AG08396 (cell line): ENCODE data around the gene RPS14.
A peak's percentile ranks its signal among the peaks of the same experiment; 100 is the strongest.

Source experiments
- DNase-seq: peaks from one replicate; pipeline ENCODE4 v3.0.0; 2012; ENCODE audit warnings: low spot score, mixed read lengths

RPS14 gene

GRCh38 chr5:150413176-150413901 lies 36.2 kb downstream of the RPS14 start:
- DNase-seq: no peak

- peak; percentile 47 for DNase-seq
Observed at GRCh38 chr5:150412319-150413175, 37.0 kb downstream of the RPS14 start, which contains the start of gene CD74. Gene CD74, minus strand, starts transcription at chr5:150412910. Its CDS starts 161 bp downstream, at chr5:150412749.

GRCh38 chr5:150411245-150411979 lies 38.1 kb downstream of the RPS14 start:
- no peak for DNase-seq

DNA sequence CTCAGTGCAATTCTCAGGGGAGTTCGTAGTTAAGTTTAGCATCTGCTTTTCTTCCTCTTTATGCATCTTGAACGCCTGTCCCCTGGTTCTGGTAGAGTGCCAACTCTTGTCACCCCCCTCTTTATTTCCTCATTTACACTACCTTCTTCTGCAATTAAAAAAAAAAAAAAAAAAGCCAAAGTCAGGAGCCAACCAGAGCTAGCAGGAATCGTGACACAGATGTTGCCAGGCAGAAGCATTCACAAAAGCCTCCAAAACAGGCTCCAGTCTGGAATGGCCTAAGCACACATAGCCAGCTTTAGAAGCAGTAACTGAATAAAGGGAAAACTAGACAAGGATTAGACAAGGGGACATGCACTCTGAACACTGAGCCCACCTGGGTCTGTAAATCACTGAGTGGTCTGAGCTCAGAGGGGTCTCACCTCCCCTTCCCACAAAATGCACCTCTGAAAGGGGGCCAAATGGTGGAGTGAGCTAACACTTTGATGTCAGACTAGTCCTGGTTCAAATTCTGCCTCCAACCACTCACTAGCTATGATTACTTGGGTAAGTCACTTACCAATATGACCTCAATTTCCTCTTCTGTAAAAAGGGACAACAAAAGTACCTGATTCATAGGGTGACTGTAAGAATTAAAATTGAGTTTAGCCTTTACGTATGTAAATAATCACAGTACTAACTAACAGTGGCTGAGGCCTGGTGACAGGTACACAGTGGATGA lies 38.9 kb downstream of the RPS14 start:
- peak; percentile 87 for DNase-seq

GRCh38 chr5:150409638-150410523 lies 39.7 kb downstream of the RPS14 start:
- peak; percentile 95 for DNase-seq

DNA sequence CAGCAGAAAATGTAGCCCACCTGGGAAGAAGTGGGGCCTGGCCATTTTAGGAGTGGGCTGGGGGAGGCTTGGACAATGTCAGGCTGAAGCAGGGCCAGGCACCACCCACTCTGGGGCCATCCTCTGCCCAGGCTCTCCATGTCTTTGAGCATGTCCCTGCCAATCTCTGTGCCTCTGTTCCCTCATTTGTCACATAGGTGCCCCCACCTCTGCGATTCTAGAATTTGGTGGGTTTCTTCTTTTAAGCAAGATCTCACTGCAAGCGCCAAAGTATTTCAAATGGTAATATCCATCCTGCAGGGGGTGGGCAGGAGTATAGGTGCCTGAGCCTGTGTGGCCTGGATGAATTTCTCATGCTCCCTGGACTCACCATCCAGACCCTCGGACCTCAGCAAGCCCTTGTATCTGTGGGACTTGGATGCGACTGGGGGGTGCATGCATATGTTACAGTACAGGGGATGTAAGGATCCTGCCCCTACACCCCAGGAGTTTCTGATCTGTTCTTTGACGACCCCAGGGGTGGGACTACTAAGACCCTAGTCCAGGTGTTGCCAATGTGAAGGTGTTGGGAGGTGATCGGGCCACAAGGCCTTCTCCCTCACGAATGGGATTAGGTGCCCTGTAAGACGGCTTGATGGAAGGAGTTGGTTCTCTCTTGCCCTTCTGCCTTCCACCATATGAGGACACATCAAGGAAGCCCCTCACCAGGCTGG lies 41.2 kb downstream of the RPS14 start:
- DNase-seq: no peak

DNA sequence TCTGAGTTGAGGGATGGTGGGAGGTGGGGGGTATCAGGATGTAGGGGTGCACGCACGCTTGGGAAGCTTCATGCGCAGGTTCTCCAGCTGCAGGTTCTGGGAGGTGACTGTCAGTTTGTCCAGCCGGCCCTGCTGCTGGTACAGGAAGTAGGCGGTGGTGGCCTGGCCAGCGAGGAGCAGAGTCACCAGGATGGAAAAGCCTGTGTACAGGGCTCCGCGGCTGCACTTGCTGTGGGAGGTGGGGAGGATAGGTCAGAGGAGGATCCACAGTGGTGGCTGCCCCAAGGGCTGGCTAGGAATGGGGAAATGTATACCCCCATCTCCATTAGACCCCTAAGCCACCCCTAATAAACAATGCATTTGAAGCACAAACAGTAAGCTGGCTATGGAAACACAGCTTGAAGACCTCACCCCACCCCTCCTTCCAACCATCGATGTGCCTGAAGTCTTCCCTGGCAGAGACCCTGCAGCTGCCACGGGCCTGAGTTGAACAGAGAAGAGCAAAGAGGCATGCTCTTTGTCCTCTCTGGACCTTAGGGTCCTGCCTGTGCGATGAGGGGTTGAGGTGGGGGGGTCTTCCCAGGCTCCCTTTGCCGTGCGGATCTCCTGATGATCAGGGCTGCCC lies 42.3 kb downstream of the RPS14 start:
- DNase-seq: no peak

GRCh38 chr5:150406723-150407095 lies 42.8 kb downstream of the RPS14 start:
- no peak for DNase-seq

DNA sequence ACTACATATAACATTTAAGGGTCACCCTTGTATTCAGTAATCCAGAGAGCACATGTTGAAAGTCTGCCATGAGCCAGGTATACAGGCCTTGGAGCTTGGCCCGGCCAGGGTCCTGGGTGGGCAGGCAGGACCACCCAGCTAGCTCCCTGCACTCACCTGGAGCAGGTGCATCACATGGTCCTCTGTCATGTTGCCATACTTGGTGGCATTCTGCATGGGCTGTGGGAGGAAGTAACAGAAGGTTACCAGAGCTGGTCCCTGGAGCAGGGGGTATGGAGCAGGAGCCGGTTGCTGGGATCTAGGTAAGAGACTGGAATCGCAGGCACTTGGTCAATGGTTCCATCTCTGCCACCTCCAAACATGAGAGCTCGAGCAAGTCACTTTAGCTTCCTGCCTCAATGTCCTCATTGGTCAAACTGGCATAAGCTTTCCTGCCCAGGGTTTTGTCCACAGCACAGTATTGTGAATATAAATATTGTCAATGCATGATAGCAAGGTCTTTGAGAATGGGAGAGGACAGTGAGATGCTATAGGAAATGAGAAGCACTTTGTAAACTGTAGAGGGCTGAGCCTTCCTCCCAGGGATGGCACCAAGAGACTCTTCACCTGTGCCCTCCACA lies 43.3 kb downstream of the RPS14 start:
- DNase-seq: no peak

DNA sequence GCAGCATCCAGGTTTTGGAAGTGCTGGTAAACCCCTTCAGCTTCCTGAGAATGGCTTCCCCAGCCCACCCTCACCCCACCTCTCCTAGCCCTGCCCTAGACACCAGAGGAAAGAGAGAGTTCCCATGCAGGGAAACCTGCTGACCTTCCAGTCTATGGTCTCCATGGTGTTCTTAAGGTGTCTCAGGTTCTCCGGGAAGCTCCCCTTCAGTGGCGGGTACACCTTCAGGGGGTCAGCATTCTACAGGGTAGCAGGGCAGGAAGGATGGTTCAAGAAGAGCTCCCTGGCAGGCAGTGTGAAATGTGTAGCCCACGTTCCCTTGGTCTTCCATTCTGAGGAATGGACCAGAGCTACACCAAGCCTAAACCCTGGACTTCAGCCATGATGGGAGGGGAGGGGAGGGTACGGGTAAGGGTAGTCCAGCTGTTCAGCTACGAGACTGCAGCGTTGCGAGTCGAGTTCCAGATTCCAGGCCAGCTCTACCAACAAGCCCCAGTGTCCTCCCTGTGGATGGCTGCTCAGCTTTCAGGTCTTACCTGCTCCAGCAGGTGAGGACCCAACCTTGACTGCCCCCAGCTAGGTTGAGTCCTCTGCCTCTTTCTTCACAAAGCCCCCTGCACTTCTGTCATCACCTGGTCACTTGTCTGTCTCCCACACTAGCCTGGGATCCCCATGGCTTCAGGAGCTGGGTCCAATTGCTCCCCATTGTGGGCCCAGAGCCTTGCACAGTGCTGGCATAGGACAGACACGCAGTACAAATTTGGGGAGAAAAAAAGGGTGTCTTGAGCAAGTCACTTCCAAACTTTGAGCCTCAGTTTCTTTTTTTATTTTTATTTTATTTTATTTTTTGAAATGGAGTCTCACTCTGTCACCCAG lies 44.4 kb downstream of the RPS14 start:
- DNase-seq: no peak

DNA sequence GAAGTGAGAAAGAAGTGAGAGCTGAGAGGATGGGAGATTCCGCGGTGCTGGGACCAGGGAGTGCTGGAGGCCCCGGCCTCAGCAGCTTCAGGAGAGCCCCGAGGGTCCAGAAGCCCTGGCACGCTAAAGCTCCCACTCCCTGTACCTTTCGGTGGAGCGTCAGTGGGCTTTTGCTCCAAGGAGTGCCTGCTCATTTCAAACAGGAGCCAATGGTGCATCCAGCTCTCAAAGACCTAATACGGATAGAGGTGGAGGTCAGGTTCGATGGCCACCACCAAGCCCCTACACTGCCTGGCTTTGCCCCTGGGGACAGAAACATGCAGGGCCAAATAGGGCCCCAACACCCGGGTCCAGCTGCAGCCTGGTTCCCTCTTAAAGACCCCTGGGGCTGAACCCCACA lies 45.0 kb downstream of the RPS14 start:
- DNase-seq: no peak

DNA sequence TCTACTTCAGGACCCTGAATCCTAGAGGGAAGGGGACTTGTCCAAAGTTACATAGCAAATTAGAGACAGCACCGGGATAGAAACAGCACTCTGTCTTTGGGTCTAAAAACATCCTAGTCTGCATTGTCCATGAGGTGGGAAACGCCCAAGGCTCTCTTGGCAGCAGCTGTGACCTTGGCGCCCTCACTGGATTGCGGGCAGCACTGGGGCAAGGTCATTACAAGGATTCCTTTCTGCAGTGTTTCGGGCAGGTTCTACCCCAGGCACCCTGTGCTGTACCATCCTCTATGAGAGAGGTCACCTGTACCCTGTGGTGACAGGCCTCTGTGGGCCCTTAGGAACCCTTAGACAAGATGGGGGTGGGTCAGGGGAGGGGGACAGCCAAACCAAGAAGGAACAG lies 45.4 kb downstream of the RPS14 start:
- no peak for DNase-seq

GRCh38 chr5:150402901-150403342 lies 46.6 kb downstream of the RPS14 start:
- DNase-seq: no peak

GRCh38 chr5:150402229-150402773 lies 47.2 kb downstream of the RPS14 start:
- no peak for DNase-seq

GRCh38 chr5:150401376-150402228 lies 47.9 kb downstream of the RPS14 start:
- no peak for DNase-seq

DNA sequence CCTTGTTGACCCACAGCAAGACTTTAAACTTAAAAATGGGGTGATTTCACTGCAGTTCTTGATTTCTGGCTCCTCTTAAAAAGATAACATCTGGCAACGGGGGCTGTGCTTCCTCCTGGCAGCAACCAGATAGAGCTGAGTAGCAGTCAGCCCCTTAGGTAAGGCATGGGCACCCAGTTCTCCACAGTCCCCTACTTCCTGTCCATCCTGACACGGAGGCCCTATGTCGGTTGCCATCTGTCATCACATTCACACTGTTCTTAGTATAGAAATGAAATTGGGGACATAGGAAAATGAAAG lies 48.5 kb downstream of the RPS14 start:
- DNase-seq: no peak
